Lower leg skin (tissue), 3 donors: ENCODE measurements around the gene CTTNBP2.

Source experiments
- POLR2A ChIP-seq, 2 donors: fragments of 450-650 bp; IDR thresholded peaks; one replicate each; pipeline ENCODE4 v1.6.1; 2016 to 2017; ENCODE audit warnings: antibody characterized with exemption in 2 of 2, mild to moderate bottlenecking in 1 of 2, moderate library complexity in 1 of 2
- TF ChIP-seq, protein P1 (sequence below), 3 donors: fragments of 450-650 bp; IDR thresholded peaks; one replicate each; pipeline ENCODE4 v1.5.1; 2016; ENCODE audit warnings: antibody characterized with exemption in 3 of 3, mild to moderate bottlenecking in 3 of 3, moderate library complexity in 2 of 3

DNA sequence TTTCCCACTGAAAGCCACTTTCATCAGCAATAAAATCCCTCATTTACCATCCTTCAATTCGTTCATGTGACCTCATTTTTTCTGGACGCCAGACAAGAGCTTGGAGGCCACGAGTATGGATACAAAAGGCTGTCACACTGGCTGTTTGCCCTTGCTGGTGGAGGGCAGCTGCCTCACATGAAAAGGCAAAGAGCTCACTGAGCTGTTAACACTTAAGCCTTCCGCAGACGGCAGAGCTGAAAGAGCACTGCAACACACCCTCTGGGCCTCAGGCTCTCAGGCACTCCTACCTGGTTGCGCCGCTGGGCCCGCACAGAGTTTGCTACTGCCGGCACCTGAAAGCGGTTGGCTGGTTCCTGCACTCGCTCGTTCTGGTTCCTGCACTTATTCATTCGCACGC lies 199.9 kb downstream of the CTTNBP2 start:
- TF ChIP-seq, protein P1, sequence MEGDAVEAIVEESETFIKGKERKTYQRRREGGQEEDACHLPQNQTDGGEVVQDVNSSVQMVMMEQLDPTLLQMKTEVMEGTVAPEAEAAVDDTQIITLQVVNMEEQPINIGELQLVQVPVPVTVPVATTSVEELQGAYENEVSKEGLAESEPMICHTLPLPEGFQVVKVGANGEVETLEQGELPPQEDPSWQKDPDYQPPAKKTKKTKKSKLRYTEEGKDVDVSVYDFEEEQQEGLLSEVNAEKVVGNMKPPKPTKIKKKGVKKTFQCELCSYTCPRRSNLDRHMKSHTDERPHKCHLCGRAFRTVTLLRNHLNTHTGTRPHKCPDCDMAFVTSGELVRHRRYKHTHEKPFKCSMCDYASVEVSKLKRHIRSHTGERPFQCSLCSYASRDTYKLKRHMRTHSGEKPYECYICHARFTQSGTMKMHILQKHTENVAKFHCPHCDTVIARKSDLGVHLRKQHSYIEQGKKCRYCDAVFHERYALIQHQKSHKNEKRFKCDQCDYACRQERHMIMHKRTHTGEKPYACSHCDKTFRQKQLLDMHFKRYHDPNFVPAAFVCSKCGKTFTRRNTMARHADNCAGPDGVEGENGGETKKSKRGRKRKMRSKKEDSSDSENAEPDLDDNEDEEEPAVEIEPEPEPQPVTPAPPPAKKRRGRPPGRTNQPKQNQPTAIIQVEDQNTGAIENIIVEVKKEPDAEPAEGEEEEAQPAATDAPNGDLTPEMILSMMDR (IDR thresholded peaks at IDR 0.05): no peak
- TF ChIP-seq POLR2A (IDR thresholded peaks at IDR 0.05): no peak
